GM18507 (cell line): ENCODE data around the gene TBX5.

ENCODE experiments used
- DNase-seq: peaks from one replicate; pipeline ENCODE4 v3.0.0; 2011; ENCODE audit warnings: low read depth; ENCODE audit not compliant: insufficient read length; ENCODE audit errors: extremely low spot score
- FAIRE-seq: peaks from 2 replicates; lab custom pipeline; 2011; peaks lifted over from hg19 to GRCh38; lab: Jason Lieb, UNC

TBX5 gene

GRCh38 chr12:114340231-114340630 is 65.7 kb downstream of the TBX5 start:
- DNase-seq (no peak), FAIRE-seq (no peak)

GRCh38 chr12:114339626-114340025 is 66.3 kb downstream of the TBX5 start:
- FAIRE-seq, result no peak
- no peak for DNase-seq

- FAIRE-seq, result no peak
- DNase-seq, result no peak
Observed at GRCh38 chr12:114335607-114336006, 70.3 kb downstream of the TBX5 start.

- DNase-seq, result no peak
- no peak for FAIRE-seq
Observed at GRCh38 chr12:114334395-114334794, 71.5 kb downstream of the TBX5 start.

- FAIRE-seq (no peak), DNase-seq (no peak)
Observed at GRCh38 chr12:114328292-114328691, 77.7 kb downstream of the TBX5 start.

GRCh38 chr12:114327765-114328164 is 78.2 kb downstream of the TBX5 start:
- FAIRE-seq (no peak), DNase-seq (no peak)

- FAIRE-seq (no peak), DNase-seq (no peak)
Observed at GRCh38 chr12:114321524-114321923, 84.4 kb downstream of the TBX5 start.

- DNase-seq, result no peak
- FAIRE-seq, result no peak
Observed at GRCh38 chr12:114320968-114321367, 85.0 kb downstream of the TBX5 start.

- FAIRE-seq (no peak), DNase-seq (no peak)
Observed at GRCh38 chr12:114320101-114320500, 85.8 kb downstream of the TBX5 start.

GRCh38 chr12:114319422-114319821 is 86.5 kb downstream of the TBX5 start:
- FAIRE-seq (no peak), DNase-seq (no peak)

- DNase-seq (no peak), FAIRE-seq (no peak)
Observed at GRCh38 chr12:114318984-114319383, 87.0 kb downstream of the TBX5 start.

- FAIRE-seq (no peak), DNase-seq (no peak)
Observed at GRCh38 chr12:114316076-114316475, 89.9 kb downstream of the TBX5 start.

- DNase-seq (no peak), FAIRE-seq (no peak)
Observed at GRCh38 chr12:114314974-114315720, 90.8 kb downstream of the TBX5 start.

GRCh38 chr12:114314403-114314802 is 91.5 kb downstream of the TBX5 start:
- no peak for FAIRE-seq
- no peak for DNase-seq

- DNase-seq (no peak), FAIRE-seq (no peak)
Observed at GRCh38 chr12:114313910-114314309, 92.0 kb downstream of the TBX5 start.

- no peak for FAIRE-seq
Observed at GRCh38 chr12:114311974-114312373, 94.0 kb downstream of the TBX5 start.

GRCh38 chr12:114306646-114307045 is 99.3 kb downstream of the TBX5 start:
- DNase-seq (no peak), FAIRE-seq (no peak)

More at GRCh38 chr12:114311974-114312373, 94.0 kb downstream of the TBX5 start:
- DNase-seq, result no peak

GRCh38 chr12:114305446-114305845 is 100.5 kb downstream of the TBX5 start:
- FAIRE-seq, result no peak
- DNase-seq, result no peak
